GM18873 (cell line): ENCODE data around the gene ULBP3.

ENCODE experiments used
- ATAC-seq: cut with Tn5 transposase; IDR thresholded peaks from one replicate; pipeline ENCODE4 v1.9.1; 2021; ENCODE audit warnings: mild to moderate bottlenecking, moderate library complexity, moderate number of reproducible peaks; ENCODE audit not compliant: unreplicated experiment, low FRiP score

ULBP3 gene

DNA sequence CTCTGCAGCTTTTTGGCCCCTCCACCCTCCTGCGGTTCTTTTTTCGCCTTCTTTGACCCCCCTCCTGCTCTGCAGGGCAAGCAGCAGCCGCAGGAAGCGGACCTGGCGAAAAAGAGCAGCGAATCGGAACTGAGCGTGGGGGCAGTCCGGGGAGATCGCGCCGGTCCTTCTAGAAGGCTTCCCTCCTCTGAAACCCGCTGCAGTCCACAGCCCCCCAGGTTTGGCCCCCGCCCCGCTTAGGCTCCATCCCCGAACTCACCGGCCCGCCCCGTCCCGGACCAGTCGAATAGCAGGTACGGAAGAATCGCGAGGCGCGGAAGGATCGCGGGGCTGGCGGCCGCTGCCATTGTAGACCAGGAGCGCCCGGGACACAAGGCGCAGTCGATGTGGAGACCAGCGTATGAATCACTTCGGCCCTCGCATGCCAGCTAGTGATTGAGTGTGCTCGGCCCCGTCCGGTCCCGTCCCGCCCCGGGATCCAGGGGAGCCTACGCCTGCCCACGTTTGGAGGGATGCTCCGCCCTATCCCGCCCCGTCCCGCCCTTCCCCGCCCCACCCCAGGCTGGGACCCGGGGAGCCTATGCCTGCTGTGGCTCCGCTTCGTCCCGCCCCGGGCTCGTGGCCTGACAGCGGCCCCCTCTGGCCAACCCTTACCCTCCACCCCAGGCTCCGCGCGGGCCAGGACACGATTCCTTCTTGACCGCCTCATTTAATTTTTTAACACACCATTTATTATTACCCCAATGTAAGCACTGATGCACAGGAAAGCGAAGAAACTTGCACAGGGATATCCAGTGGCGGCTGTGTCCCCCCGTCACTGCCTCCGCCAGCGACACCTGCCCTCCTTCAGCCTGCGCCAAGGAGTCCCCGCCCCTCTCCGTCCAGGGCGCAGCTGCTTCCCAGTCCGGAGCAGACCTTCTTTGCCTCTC lies at the start of gene ULBP3:
ULBP3 (minus strand) TSS at position 402 of the 929 bp plus-strand sequence; CDS start at position 347, 55 bp downstream.
- ATAC-seq = no peak

DNA sequence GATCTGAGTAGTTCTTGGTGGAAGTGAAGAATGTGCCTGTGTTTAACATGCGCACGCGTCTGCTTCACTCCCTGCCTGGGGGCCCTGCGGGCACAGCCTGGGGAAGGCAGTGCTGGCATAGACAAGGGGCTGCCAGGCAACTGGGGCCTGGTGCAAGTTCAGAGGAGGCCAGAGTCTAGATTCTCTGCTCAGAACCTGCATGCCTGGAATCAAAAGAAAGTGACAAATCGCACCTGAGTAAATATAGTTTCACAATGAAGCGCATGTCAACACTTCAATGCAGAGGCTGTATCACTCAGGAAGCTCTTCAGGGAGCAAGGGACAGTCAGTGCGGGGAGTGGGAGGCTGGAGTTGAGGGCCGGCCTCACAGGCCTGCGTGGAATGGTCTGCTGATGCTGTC lies 49.7 kb upstream of the ULBP3 start:
- no peak for ATAC-seq

DNA sequence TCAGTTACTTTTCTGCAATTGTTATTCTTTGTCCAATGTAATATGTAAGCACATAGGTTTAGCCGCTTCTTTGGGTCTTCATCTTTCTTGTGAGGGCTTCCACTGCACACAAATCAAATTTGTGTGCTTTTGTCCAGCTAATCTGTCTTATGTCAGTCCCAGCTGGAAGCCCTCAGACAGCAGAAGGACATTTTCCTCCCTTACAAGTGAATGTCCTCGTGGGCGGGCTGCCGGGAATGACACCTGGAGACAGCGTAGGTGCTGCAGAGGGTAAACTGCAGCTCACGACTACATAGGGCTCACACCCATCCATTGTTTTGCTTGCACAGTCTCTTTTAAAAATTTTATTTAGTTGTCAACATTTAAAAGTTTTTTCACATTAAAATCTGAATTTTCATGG lies 49.3 kb upstream of the ULBP3 start:
- no peak for ATAC-seq

DNA sequence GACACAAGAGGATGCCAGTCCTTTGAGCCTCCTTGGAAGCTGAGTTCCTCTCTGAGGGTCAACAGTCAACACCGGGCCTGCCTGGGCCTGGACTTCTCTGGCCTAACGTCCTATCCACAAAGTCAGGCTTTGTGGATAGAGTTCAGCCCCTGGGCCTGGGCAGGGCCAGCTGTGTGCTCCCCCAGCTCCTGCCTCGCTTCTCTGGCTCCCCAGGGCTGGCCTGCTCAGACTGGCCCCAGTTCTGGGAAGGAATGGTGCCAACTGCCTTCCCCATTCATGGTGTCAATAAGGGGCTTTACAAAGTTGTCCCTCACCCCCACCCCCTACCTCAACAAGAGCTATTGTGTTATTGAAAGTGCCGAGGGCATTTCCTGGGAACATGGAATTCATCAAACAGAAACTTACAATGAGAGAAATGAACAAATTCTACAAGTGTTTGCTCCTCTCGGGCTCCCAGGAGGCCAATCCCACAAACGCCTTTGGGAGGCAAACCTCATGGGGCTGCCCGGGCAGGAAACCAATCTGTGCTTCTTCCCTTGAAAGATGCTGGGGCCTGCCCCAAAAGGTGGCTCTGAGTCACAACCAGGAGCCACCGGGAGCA lies 47.4 kb upstream of the ULBP3 start:
- no peak for ATAC-seq

DNA sequence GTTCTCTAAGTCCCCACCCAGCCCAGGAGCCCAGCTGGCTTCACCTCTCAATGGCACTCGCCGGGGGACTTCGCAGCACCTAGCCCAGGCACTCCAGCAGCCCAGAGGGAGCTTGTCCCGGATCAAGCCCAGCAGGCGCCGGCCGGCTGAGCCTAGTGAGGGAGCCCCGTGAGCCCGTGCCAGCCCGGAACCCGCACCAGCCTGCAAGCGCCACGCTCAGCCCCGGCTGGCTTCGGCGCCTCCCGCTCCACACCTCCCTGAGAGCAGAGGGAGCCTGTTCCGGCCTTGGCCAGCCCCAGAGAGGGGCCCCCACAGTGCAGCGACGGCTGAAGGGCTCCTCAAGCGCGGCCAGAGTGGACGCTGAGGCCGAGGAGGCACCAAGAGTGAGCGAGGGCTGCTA lies 46.8 kb upstream of the ULBP3 start:
- no peak for ATAC-seq

DNA sequence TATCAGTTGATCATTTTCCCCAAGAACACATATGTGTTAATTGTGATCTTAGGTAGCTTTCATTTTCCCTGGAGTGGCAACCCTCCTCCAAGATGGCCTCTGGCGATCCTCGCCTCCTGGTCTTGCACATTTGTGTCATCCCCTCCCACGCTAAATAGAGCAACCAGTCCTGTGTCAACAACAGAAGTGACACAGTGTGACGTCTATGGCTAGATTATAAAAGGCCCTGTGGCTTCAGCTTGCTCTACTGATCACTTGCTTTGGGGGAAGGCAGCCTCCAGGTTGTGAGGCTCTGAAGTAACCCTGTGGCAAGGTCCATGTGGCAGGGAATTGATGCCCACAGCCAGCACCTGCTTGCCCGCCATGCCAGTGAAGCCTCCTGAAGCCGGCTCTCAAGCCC lies 43.3 kb upstream of the ULBP3 start:
- ATAC-seq = no peak

DNA sequence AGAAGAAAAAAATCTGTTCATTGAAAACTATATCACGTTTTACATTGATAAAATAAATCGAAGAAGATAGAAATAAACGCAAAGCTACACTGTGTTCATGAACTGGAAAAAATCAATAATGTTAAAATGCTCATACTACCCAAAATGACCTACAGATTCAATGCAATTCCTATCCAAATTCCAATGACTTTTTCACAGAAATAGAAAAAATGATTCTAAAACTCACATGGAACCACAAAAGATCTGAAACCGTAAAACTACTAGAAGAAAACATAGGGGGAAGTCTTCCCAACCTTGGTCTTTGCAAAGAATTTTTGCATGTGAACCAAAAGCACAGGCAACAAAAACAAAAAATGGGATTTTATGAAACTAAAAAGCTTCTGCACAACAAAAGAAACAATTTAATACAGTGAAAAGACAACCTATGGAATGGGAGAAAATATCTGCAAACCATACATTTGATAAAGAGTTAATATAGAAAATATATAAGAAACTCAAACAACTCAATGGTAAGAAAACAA lies 33.9 kb upstream of the ULBP3 start:
- no peak for ATAC-seq

DNA sequence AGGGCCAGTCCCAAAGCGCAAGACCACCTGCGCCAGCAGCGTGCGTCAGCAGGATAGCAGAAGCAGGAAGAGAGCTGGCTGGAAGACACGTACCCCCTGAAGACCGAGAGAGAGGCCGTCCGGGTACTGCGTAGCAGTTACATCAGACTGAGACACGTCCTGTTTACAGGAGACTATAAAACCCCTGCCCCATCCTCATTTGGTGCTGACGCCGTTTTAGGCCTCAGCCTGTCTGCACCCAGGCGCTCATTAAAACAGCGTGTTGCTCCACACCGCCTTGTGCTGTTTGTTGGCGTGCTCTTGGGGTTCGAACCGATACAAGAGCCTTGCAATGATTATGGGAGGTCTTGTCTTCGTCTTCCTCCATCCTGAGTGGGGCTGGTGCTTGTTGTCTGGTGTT lies 31.8 kb upstream of the ULBP3 start:
- no peak for ATAC-seq

DNA sequence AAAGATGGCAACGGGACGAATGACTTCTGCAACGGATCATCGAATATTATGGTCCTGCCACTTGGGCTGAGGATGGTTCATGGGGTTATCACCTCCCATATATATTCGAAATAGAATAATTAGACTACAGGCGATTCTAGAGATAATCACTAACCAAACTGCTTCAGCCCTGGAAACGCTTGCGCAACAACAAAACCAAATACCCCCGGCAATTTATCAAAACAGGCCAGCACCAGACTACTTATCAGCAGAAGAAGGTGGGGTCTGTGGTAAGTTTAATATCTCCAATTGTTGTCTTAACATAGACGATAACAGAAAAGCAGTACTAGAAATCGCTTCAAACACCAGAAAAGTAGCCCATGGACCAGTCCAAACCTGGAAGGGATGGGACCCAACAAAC lies 31.0 kb upstream of the ULBP3 start:
- no peak for ATAC-seq

DNA sequence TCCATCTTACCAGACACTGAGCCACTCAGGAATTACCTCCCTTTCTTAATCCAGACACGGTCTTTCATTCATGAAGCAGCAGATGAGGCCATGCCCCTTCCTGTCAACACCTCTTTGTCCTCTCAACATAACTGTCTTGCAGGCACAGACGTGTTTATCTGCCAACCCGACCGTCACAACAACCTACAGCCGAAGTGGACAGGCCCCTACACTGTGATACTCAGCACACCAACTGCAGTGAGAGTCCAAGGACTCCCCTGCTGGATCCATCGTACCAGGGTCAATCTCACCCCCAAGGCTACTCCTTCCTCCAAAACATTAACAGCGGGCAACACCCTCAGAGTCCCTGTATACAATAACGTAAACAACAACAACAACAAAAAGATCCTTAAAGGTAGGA lies 30.6 kb upstream of the ULBP3 start:
- ATAC-seq = no peak

DNA sequence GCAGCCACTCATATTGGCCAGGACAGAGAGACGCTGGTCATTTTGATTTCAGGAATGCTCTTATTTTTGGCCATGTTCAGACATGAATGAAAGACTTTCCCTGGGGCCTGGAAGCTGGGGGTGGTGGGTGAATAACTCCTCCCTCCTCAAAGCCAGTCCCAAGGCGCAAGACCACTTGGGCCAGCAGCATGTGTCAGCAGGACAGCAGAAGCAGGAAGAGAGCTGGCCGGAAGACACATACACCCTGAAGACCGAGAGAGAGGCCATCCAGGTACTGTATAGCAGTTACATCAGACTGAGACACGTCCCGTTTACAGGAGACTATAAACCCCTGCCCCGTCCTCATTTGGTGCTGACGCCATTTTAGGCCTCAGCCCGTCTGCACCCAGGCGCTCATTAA lies 29.2 kb upstream of the ULBP3 start:
- no peak for ATAC-seq

DNA sequence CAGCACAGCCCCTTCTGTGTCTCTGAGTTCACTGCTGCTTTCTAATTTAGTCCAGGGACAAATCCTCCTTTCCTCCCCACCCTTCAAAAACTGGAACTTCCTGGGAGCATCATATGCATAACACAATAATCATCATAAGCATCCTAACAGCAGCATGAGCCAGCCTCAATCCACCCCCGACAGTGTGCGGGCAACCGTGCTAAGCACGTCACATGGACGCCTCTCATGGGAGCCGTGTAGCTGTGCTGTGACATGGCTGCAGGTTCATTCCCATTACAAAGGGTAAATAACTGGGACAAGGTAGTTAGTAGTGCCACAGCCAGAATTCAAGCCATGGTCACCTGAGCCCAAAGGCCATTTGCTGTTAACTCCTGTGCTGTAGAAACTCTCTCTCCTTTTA lies 24.5 kb upstream of the ULBP3 start:
- ATAC-seq = no peak

DNA sequence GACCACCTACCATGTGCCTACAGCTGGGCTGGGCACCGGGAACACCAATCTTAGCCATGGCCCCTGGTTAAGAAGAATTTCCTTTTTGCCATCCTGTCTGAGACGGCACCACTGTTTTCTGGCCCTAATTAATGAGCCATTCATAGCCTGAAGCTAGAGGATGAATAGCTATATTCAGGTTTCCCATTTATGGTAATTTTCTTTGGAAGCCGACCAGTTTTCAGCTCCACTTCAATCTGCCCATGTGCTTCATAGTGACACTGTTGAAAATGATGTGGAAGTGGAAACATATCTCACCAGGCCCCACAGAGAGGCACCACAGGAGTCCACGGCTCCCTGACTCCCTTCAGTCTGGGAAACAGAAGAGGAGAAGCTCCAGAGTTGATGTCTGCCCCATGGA lies 22.6 kb upstream of the ULBP3 start:
- no peak for ATAC-seq

DNA sequence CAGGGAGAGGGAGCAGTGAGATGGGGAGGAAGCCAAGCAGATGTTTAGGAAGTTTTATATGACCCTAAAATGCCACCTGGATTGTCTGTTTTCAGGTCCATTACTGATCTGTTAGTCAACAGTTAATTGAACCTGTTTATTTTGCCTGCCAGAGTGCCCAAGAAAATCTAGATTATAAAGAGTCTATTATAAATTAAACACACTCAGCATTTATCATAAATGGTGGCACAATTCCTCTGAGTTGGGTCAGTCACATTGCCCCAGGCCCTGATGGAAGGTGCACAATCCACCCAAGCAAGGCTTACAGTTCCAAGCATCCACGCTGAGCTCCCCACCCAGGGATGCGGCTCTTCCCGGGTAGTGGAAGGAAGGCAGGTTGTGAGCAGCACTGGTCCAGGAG lies 21.4 kb upstream of the ULBP3 start:
- no peak for ATAC-seq

DNA sequence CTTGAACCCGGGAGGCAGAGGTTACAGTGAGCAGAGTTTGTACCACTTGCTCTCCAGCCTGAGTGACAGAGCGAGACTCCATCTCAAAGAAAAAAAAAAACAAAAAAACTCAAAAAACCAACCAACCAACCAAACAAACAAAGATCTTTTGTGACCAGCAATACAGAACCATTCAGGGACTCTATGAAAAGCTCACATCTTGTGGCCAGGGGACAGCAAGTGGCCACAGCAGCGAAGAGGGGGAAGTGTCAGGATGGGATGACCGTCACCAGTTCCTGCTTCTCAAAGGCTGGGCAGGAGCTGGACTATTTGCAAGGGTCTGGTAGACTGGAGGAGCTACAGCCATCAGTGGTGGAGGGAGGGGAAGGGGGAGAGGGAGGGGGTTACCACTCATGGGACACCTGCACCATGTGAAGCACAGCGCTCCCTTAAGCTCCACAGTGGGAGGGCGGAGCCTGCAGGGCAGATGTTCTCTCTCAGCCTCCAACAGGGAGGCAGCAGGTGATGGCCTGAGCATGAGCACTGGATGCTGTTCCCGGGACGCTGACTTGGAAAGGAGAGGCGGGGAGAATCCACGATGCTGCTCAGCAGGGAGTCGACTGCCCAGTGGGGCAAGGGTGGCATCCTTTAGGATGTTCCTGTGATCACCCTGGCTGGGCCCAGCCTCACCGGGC lies 19.7 kb upstream of the ULBP3 start:
- no peak for ATAC-seq

DNA sequence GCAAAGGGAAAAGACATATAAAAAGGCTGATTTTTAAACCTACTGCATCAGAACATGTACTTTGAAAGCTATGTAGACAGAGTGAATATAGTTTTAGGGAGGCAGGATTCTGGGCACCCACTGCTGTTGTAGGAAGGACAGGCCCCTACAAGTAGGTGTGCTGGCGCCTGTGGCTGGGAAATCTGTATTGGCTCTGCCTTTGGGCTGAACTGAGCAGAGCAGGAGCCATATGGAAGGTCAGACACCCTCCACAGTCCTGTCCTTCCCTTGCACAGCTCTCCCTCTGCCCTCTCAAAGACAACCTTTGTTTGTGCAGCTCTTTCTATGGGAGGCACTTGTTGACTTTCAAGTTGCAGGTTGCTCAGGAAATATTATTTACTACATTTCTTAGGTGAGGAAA lies 18.4 kb upstream of the ULBP3 start:
- no peak for ATAC-seq

DNA sequence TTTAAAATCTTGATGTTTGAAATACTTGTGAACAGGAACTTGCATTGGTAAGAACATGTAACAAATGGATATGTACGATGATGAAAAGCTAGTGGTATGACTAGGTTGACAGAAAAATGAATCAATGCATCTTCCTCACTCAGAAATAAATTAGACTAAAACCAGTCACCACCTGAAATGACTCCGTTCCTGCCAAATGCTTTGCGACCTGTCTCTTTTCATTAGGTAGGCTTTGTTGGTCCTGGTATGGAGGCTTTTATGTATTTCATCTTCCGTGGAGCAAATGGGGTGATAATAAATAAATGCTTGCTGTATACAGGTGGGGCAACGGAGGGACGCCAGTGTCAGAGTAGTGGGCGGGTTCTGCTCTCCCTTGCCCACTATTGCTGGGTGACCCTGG lies 17.1 kb upstream of the ULBP3 start:
- ATAC-seq = no peak

DNA sequence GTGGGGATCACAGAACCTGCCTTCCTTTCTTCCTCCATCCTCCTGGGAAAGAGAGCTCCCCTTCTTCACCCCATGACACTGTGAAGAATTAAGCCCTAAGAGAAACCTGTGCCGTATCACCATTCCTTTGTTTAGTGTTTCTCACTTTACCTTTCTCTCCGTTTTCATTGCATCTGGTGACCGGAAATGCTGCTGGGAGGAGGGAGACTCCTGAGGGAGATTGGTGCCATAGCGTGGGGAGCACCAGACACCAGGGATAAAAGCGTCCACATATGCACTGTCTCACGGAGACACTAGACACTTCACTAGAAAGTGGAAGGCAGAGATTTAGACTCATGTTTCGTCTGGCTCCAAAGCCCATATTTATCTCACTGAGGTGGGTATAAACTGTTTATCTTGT lies 15.5 kb upstream of the ULBP3 start:
- ATAC-seq = no peak

DNA sequence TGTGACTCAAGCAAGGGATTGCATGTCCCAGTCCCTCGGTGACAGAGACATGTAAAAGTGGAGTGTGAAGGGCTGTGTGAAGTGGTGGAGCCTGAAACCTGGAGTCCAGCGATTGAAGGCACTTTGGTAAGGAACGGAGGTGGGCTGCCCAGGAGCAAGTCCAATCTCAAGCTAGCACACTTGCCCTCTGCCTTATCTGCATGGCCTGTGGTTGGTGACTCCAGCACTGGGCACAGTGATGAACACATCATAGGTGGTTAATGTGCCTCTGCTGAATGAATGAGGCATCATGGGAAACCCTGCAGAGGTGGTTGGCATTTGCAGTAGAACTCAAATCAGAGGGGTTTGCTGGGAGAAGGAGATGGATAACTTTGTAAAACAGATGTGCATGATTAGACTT lies 14.9 kb upstream of the ULBP3 start:
- ATAC-seq = no peak

DNA sequence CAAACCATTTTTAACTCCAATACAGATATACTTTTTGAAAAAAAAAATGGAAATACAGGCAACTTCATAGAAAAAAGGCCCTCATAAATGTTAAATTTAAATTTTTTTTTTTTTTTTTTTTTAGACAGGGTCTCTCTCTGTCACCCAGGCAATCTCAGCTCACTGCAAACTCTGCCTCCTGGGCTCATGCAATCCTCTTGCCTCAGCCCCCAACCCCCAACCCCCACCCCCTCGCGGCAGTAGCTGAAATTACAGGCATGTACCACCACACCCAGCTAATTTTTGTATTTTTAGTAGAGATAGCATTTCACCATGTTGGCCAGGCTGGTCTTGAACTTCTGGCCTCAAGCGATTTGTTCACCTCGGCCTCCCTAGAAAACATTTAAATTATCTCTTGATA lies 12.8 kb upstream of the ULBP3 start:
- ATAC-seq = no peak

DNA sequence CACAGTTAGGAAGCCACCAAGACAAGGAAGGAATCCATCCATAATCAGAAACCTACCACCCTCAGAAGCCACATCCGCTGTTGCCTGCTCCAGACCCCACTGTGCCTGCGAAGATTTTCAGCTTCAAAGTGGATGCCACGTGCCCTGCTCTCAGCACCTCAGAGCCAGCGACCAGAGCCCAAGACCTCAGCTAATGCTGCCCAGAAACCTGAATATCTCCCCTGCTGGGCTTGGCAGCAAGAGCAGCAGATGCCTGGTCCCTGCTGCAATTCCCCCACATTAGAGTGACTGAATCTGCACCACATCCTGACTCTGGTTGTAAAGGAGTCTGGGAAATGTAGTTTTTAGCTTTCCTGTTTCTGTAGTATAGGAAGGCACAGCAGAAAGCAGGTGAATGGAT lies 10.7 kb upstream of the ULBP3 start:
- no peak for ATAC-seq
